ENCODE data around the gene OVCA2.

Gene OVCA2

DNA sequence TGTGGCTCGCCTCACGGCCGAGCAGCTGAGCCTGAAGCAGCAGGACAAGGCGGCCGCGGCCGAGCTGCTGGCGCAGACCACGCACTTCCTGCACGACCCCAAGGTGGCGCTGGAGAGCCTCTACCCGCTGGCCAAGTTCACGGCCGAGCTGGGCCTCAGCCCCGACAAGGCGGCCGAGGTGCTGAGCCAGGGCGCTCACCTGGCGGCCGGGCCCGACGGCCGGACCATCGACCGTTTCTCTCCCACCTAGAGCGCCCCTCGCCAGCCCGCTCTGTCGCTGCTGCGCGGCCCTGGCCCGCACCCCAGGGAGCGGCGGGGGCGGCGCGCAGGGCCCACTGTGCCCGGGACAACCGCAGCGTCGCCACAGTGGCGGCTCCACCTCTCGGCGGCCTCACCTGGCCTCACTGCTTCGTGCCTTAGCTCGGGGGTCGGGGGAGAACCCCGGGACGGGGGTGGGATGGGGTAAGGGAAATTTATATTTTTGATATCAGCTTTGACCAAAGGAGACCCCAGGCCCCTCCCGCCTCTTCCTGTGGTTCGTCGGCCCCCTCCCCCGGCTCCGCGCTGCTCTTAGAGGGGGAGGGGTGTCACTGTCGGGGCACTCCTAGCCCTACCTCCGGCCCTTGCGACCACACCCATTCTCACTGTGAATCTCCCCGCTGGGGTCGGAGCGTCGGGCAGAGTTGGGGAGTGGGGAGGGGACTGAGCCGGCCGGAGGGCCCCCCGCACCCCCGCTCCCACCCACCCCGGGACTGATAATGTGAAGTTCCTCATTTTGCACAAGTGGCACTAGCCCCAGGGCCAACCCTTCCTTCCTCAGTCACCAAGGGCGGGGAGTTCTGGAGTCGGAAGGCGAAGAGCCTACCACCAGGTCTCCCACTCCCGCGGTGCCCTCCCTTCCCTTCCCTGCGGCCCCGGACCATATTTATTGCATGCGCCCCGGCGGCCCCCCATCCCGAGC lies 17.0 kb downstream of the OVCA2 start:
- TF ChIP-seq GATA3 (IDR thresholded peaks at IDR 0.05; ENCODE audit: low read depth, low read length) (no peak), GATA2 (IDR thresholded peaks at IDR 0.05; ENCODE audit: low read depth, low read length) (no peak)

- TF ChIP-seq GATA3 (IDR thresholded peaks at IDR 0.05; ENCODE audit: low read depth, low read length) (no peak), GATA2 (IDR thresholded peaks at IDR 0.05; ENCODE audit: low read depth, low read length) (no peak)
Observed at GRCh38 chr17:2059547-2060384, 17.9 kb downstream of the OVCA2 start.

- TF ChIP-seq GATA3 (IDR thresholded peaks at IDR 0.05; ENCODE audit: low read depth, low read length) (no peak), GATA2 (IDR thresholded peaks at IDR 0.05; ENCODE audit: low read depth, low read length) (no peak)
Observed at GRCh38 chr17:2060385-2060658, 18.5 kb downstream of the OVCA2 start.

- no peak for TF ChIP-seq GATA3 (IDR thresholded peaks at IDR 0.05; ENCODE audit: low read depth, low read length)
- TF ChIP-seq GATA2 (IDR thresholded peaks at IDR 0.05; ENCODE audit: low read depth, low read length), result no peak
Observed at GRCh38 chr17:2060681-2061440, 19.0 kb downstream of the OVCA2 start.

DNA sequence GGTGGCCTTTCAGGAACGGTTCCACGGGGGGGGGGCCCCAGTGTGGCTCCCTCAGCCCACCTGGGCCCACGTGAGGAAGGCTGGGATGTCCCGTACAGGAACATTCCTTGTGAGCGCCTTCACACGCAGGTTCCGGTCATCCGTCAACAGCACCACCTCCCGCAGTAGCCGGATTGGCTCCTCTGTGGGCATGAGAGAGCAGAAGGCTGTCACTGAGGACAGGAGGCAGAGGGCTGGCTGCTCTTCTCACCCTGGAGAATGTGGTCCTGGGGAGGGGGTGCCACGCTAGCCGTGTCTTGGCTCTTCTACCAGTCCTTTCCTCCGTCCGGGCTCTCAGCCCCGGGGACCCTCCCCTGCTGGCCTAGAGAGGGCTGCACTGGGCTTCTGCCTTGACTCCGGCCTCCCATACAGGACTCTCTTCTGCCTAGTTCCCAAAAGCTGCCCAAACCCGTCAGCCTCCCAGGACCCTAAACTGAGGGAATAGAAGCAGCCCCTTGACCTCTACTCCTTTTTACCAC lies 19.7 kb downstream of the OVCA2 start:
- TF ChIP-seq GATA2 (IDR thresholded peaks at IDR 0.05; ENCODE audit: low read depth, low read length), result no peak
- no peak for TF ChIP-seq GATA3 (IDR thresholded peaks at IDR 0.05; ENCODE audit: low read depth, low read length)

GRCh38 chr17:2062571-2063183 lies 20.9 kb downstream of the OVCA2 start:
- TF ChIP-seq GATA2 (IDR thresholded peaks at IDR 0.05; ENCODE audit: low read depth, low read length) (no peak), GATA3 (IDR thresholded peaks at IDR 0.05; ENCODE audit: low read depth, low read length) (no peak)

- TF ChIP-seq GATA3 (IDR thresholded peaks at IDR 0.05; ENCODE audit: low read depth, low read length) (no peak), GATA2 (IDR thresholded peaks at IDR 0.05; ENCODE audit: low read depth, low read length) (no peak)
Observed at GRCh38 chr17:2063261-2064146, 21.7 kb downstream of the OVCA2 start.

- TF ChIP-seq GATA2 (IDR thresholded peaks at IDR 0.05; ENCODE audit: low read depth, low read length), result no peak
- no peak for TF ChIP-seq GATA3 (IDR thresholded peaks at IDR 0.05; ENCODE audit: low read depth, low read length)
Observed at GRCh38 chr17:2064147-2064489, 22.3 kb downstream of the OVCA2 start.

DNA sequence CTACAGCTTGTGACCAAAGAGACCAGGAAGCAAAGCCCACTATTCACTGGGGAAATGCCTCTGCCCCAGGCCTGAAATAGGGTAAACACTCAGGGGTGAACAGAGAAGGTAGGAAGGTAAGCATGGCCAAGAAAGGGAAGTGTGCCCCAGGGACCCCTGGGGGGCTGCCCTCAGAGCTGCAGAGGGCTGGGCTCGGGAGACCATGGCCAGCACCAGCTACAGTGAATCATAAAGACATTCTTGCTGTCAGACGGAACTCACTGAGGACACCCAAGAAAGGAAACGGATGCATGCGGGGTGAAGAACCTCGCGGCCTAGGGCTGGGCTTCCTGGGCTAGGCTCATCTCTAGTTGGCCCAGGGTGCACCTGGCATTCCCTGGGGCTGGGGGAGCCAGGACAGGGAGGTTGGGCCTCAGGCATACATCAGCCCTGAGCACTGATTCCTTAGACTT lies 22.7 kb downstream of the OVCA2 start:
- no peak for TF ChIP-seq GATA2 (IDR thresholded peaks at IDR 0.05; ENCODE audit: low read depth, low read length)
- no peak for TF ChIP-seq GATA3 (IDR thresholded peaks at IDR 0.05; ENCODE audit: low read depth, low read length)

- no peak for TF ChIP-seq GATA2 (IDR thresholded peaks at IDR 0.05; ENCODE audit: low read depth, low read length)
- no peak for TF ChIP-seq GATA3 (IDR thresholded peaks at IDR 0.05; ENCODE audit: low read depth, low read length)
Observed at GRCh38 chr17:2064980-2065785, 23.4 kb downstream of the OVCA2 start.

- TF ChIP-seq GATA2 (IDR thresholded peaks at IDR 0.05; ENCODE audit: low read depth, low read length) (no peak), GATA3 (IDR thresholded peaks at IDR 0.05; ENCODE audit: low read depth, low read length) (no peak)
Observed at GRCh38 chr17:2065949-2066400, 24.2 kb downstream of the OVCA2 start.

Measured in SH-SY5Y (cell line).